Sigmoid colon (tissue), 4 donors: ENCODE measurements around the gene GCDH.
A peak's percentile ranks its signal among the peaks of the same experiment; 100 is the strongest.

ENCODE experiments used
- EP300 ChIP-seq, 4 donors: sonication (generic); formaldehyde crosslinking; IDR thresholded peaks; one replicate each; pipeline ENCODE4 v1.6.1; 2017; ENCODE audit warnings: antibody characterized with exemption in 4 of 4
- POLR2A ChIP-seq, 2 donors: fragments of 450-650 bp; IDR thresholded peaks; one replicate each; pipeline ENCODE4 v1.6.1; 2016; ENCODE audit warnings: antibody characterized with exemption in 2 of 2, mild to moderate bottlenecking in 2 of 2, moderate library complexity in 2 of 2
- POLR2AphosphoS5 ChIP-seq, 4 donors: sonication (generic); formaldehyde crosslinking; IDR thresholded peaks; one replicate each; pipeline ENCODE4 v1.6.1; 2017; ENCODE audit warnings: antibody characterized with exemption in 4 of 4
- TF ChIP-seq, protein P1 (sequence below), 4 experiments: fragments of 450-650 bp in 3 of 4; fragments of 200-600 bp in 1 of 4; IDR thresholded peaks; one replicate each; pipeline ENCODE4 v1.5.1; 2016 to 2019; ENCODE audit warnings: antibody characterized with exemption in 4 of 4, mild to moderate bottlenecking in 3 of 4, moderate library complexity in 2 of 4

DNA sequence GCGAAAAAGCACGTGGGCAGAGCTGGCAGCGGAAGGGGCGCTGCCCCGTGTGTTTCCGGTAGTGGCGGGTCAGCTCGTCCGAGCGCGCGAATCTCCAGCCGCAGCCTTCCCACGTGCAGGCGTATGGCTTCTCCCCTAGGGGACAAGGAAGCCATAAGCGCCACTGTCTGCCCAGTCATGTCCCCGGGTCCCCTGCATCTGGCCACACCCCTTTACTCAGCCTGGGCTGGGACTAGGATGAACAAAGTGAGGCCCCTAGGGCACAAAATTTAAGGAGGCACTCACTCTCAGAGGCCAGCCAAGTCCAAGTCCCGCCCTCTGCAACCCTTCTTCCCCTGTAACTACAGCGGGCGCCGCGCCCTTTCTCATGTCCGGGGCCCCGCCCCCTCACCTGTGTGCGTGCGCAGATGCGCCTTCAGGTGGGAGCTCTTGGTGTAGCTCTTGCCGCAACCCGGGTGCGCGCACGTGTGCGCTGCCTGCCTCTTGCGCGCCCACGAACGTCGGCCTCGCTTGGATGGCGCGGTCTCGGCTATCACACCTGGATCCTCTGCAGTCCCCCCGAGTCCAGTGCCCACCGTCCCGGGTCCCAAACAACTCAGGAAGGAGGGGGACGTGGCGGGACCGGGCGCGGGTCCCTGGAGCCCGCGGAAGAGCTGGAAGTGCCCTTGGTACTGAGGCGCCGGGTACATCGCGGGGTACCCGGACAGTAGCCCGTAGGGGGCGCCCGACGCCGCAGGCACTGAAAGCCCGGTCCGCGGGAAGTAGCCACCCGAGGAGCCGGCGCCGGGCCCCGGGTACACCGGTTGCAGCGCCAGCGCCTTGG lies 5.8 kb upstream of the GCDH start:
- TF ChIP-seq, protein P1, sequence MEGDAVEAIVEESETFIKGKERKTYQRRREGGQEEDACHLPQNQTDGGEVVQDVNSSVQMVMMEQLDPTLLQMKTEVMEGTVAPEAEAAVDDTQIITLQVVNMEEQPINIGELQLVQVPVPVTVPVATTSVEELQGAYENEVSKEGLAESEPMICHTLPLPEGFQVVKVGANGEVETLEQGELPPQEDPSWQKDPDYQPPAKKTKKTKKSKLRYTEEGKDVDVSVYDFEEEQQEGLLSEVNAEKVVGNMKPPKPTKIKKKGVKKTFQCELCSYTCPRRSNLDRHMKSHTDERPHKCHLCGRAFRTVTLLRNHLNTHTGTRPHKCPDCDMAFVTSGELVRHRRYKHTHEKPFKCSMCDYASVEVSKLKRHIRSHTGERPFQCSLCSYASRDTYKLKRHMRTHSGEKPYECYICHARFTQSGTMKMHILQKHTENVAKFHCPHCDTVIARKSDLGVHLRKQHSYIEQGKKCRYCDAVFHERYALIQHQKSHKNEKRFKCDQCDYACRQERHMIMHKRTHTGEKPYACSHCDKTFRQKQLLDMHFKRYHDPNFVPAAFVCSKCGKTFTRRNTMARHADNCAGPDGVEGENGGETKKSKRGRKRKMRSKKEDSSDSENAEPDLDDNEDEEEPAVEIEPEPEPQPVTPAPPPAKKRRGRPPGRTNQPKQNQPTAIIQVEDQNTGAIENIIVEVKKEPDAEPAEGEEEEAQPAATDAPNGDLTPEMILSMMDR (IDR thresholded peaks at IDR 0.05) = peak; percentile 19 to 68 (median 58)
- TF ChIP-seq POLR2AphosphoS5 (IDR thresholded peaks at IDR 0.05) (no peak), POLR2A (IDR thresholded peaks at IDR 0.05) (no peak), EP300 (IDR thresholded peaks at IDR 0.05) (no peak)
